SK-N-SH treated with all-trans-retinoic acid at 6 μM for 48 hours (cell line): ENCODE measurements around the gene TOR1AIP1.

Source experiments
- ATAC-seq: fragments of 200-7000 bp; cut with Tn5 transposase; 3 replicates; pipeline ENCODE4 v1.9.1; 2020; ENCODE audit warnings: mild to moderate bottlenecking, moderate library complexity
- ARNTL ChIP-seq: fragments of 450-650 bp; formaldehyde crosslinking; IDR thresholded peaks from 2 replicates; pipeline ENCODE4 v1.5.0; 2020; ENCODE audit warnings: low read depth, mild to moderate bottlenecking, moderate library complexity, borderline replicate concordance
- CREB5 ChIP-seq: fragments of 250-450 bp; sonication (Bioruptor Pico); IDR thresholded peaks from 2 replicates; pipeline ENCODE4 v1.5.1; 2020; ENCODE audit warnings: low read depth, mild to moderate bottlenecking, moderate library complexity
- CSRNP3 ChIP-seq: fragments of 250-450 bp; sonication (Bioruptor Pico); IDR thresholded peaks from 2 replicates; pipeline ENCODE4 v1.5.1; 2021; ENCODE audit warnings: mild to moderate bottlenecking, moderate library complexity
- ESRRG ChIP-seq: fragments of 250-450 bp; sonication (Bioruptor Pico); IDR thresholded peaks from 2 replicates; pipeline ENCODE4 v1.6.1; 2021; ENCODE audit warnings: mild to moderate bottlenecking
- GLIS3 ChIP-seq: fragments of 250-450 bp; sonication (Bioruptor Pico); IDR thresholded peaks from 2 replicates; pipeline ENCODE4 v1.5.0; 2020; ENCODE audit warnings: mild to moderate bottlenecking, moderate library complexity
- ISL1 ChIP-seq: fragments of 250-450 bp; sonication (Bioruptor Pico); IDR thresholded peaks from 2 replicates; pipeline ENCODE4 v2.1.2; 2022; ENCODE audit warnings: mild to moderate bottlenecking, moderate library complexity
- OSR1 ChIP-seq: fragments of 250-450 bp; sonication (Bioruptor Pico); IDR thresholded peaks from 2 replicates; pipeline ENCODE4 v1.8.0; 2022; ENCODE audit warnings: moderate library complexity, mild to moderate bottlenecking, inconsistent platforms
- PATZ1 ChIP-seq: fragments of 250-450 bp; sonication (Bioruptor Pico); IDR thresholded peaks from 2 replicates; pipeline ENCODE4 v1.8.0; 2020; ENCODE audit warnings: mild to moderate bottlenecking, moderate library complexity, borderline replicate concordance
- POU6F1 ChIP-seq: fragments of 250-450 bp; sonication (Bioruptor Pico); IDR thresholded peaks from 2 replicates; pipeline ENCODE4 v1.8.0; 2021; ENCODE audit warnings: low read depth, mild to moderate bottlenecking, moderate library complexity, borderline replicate concordance
- PPARA ChIP-seq: fragments of 250-450 bp; sonication (Bioruptor Pico); IDR thresholded peaks from 2 replicates; pipeline ENCODE4 v1.5.0; 2020; ENCODE audit warnings: mild to moderate bottlenecking, borderline replicate concordance
- RARB ChIP-seq: fragments of 250-450 bp; sonication (Bioruptor Pico); IDR thresholded peaks from 2 replicates; pipeline ENCODE4 v1.8.0; 2021; ENCODE audit warnings: mild to moderate bottlenecking, moderate library complexity
- TCF4 ChIP-seq: fragments of 250-450 bp; sonication (Bioruptor Pico); IDR thresholded peaks from 2 replicates; pipeline ENCODE4 v1.8.0; 2021; ENCODE audit warnings: mild to moderate bottlenecking, moderate library complexity, borderline replicate concordance
- TOX ChIP-seq: fragments of 250-450 bp; sonication (Bioruptor Pico); IDR thresholded peaks from 2 replicates; pipeline ENCODE4 v1.8.0; 2021; ENCODE audit warnings: mild to moderate bottlenecking, moderate library complexity, borderline replicate concordance
- ZC3H10 ChIP-seq: fragments of 250-450 bp; sonication (Bioruptor Pico); IDR thresholded peaks from 2 replicates; pipeline ENCODE4 v1.5.1; 2021; ENCODE audit warnings: mild to moderate bottlenecking, moderate library complexity
- ZFP30 ChIP-seq: fragments of 450-650 bp; formaldehyde crosslinking; IDR thresholded peaks from 2 replicates; pipeline ENCODE4 v1.5.0; 2022; ENCODE audit warnings: mild to moderate bottlenecking, moderate library complexity
- ZNF70 ChIP-seq: fragments of 450-650 bp; formaldehyde crosslinking; IDR thresholded peaks from 2 replicates; pipeline ENCODE4 v1.5.0; 2020; ENCODE audit warnings: mild to moderate bottlenecking, moderate library complexity
- ZNF8 ChIP-seq: fragments of 450-650 bp; formaldehyde crosslinking; IDR thresholded peaks from 2 replicates; pipeline ENCODE4 v1.5.0; 2020; ENCODE audit warnings: mild to moderate bottlenecking, moderate library complexity

Gene TOR1AIP1

GRCh38 chr1:179925302-179925701 lies 43.2 kb downstream of the TOR1AIP1 start:
- ATAC-seq, result no peak
- TF ChIP-seq GLIS3 (CRISPR knock-in tag) (no peak), TOX (CRISPR knock-in tag) (no peak), CSRNP3 (no peak), ESRRG (no peak), ISL1 (no peak), ZC3H10 (CRISPR knock-in tag) (no peak), ARNTL (no peak), ZNF70 (no peak)

GRCh38 chr1:179925922-179926849 lies 44.1 kb downstream of the TOR1AIP1 start:
- TF ChIP-seq ESRRG (no peak), TOX (CRISPR knock-in tag) (no peak), OSR1 (no peak)
- peak; percentile 54 for ATAC-seq

GRCh38 chr1:179926850-179927205 lies 44.7 kb downstream of the TOR1AIP1 start:
- ATAC-seq, result no peak; the same call in 2 of the 3 replicates
- TF ChIP-seq RARB (CRISPR knock-in tag), result no peak
- no peak for TF ChIP-seq PPARA (CRISPR knock-in tag)
- no peak for TF ChIP-seq ZNF8 (CRISPR knock-in tag)
- TF ChIP-seq ISL1, result no peak
- no peak for TF ChIP-seq PATZ1 (CRISPR knock-in tag)
- no peak for TF ChIP-seq OSR1
- TF ChIP-seq POU6F1 (CRISPR knock-in tag), result no peak

- no peak for ATAC-seq
- no peak for TF ChIP-seq ZFP30
- TF ChIP-seq TCF4 (CRISPR knock-in tag), result no peak
- no peak for TF ChIP-seq ZNF8 (CRISPR knock-in tag)
- no peak for TF ChIP-seq OSR1
- TF ChIP-seq ARNTL, result no peak
- no peak for TF ChIP-seq PPARA (CRISPR knock-in tag)
- TF ChIP-seq ISL1, result 0 out of 2 replicates have a peak, but pooled peaks have one; percentile 21
Measured at GRCh38 chr1:179929955-179930798, 48.1 kb downstream of the TOR1AIP1 start.

GRCh38 chr1:179930867-179931266 lies 48.8 kb downstream of the TOR1AIP1 start:
- TF ChIP-seq ZNF8 (CRISPR knock-in tag) (no peak), POU6F1 (CRISPR knock-in tag) (0 out of 2 replicates have a peak, but pooled peaks have one; percentile 25), CREB5 (CRISPR knock-in tag) (peak; percentile 90; the same call in 1 of the 2 replicates), ISL1 (peak; percentile 96), ZNF70 (no peak)
- ATAC-seq, result peak; percentile 36; the same call in 2 of the 3 replicates
